Activated T-helper 1 cell treated with anti-CD3 and anti-CD28 coated beads, Interleukin-12 subunit alpha, Interleukin-12 subunit beta, Interleukin-2, Interleukin-4 antibody, amounts not matched to agents 30 ng/mL and 10 ng/mL and 1 ng/mL, durations not matched to agents 14 hours and 24 hours and 36 hours (primary cell): Measurements from ENCODE around the gene NPTN. TPM values are rescaled to one million over a fixed set of nuclear protein-coding genes. Genes with fewer than 3 reads are reported as not detected.

Source experiments
- DNase-seq: peaks from one replicate; pipeline ENCODE4 v3.0.0; 2021; ENCODE audit warnings: low spot score
- H3K27ac Mint-ChIP-seq: one replicate; pipeline ENCODE4 v1.8.0; 2021; ENCODE audit warnings: mild to moderate bottlenecking, mixed read lengths
- H3K27me3 Mint-ChIP-seq: one replicate; pipeline ENCODE4 v1.8.0; 2022; ENCODE audit warnings: mild to moderate bottlenecking, moderate library complexity, mixed read lengths; ENCODE audit not compliant: insufficient read depth
- H3K36me3 Mint-ChIP-seq: one replicate; pipeline ENCODE4 v1.8.0; 2021; ENCODE audit warnings: low read depth, mixed read lengths
- H3K4me1 Mint-ChIP-seq: one replicate; pipeline ENCODE4 v1.8.0; 2021; ENCODE audit warnings: low read depth, mixed read lengths
- H3K4me3 Mint-ChIP-seq: one replicate; pipeline ENCODE4 v1.8.0; 2021; ENCODE audit warnings: mild to moderate bottlenecking, moderate library complexity, mixed read lengths
- H3K9me3 Mint-ChIP-seq: one replicate; pipeline ENCODE4 v1.8.0; 2021; ENCODE audit warnings: mixed read lengths
- intact Hi-C: fragments of 100-400 bp; cut with micrococcal nuclease; formaldehyde crosslinking; loops from one replicate; pipeline ENCODE4 v1.15.1; 2024
- total RNA-seq: library from RNA; stranded (reverse); gene quantifications from 2 replicates; pipeline ENCODE4 v1.2.3, GENCODE V29; 2022

NPTN gene
- total RNA-seq, 1 donor from 2014 or later = 91.2 TPM

DNA sequence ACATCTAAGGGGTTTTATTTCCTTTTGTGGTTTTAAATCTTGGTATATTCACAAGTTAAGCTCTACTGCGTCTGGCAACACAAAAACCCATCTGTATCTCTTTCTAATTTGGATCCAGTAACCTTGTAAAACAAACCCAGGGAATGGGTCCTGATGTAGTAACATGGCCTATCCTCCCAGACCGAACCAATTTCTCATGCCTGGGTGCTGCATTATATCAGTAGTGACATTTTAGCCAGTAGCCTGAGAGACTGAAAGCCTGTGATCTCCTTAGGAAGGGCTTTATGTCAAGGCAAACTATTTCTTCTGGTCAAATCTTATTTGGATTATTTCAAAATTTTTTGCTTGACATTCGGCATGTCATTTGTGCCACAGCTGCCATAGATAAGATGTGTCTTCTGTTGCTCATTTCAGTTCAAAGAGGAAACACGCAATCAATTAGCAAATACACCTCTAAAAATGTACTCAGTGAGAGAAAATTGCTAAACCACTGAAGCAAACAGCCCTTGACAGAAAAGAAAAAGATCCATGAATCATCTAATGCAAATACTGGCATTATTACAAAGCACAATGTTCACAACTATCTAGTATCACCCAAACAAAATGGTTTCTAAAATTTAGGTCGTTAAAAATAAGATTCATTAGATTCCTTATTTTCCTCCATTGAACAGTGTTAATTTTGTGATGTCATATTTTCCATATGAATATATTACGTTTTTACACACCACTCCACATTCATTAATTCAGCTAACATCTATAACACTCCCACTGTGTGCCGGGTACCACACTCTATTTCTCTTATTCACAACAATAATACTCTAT is 4.0 kb downstream of the NPTN start:
- no peak for DNase-seq
- peaks cover 50% of the 10 kb centered on the region for H3K4me1 Mint-ChIP-seq
- intact Hi-C loops = no loop called here
- H3K9me3 Mint-ChIP-seq = no peaks in the 10 kb centered on the region
- H3K27ac Mint-ChIP-seq = no peak overlapping the region
- H3K4me3 Mint-ChIP-seq = no peak overlapping the region
- no peaks in the 10 kb centered on the region for H3K27me3 Mint-ChIP-seq
- peaks cover 4% of the 10 kb centered on the region for H3K36me3 Mint-ChIP-seq

- no peak for DNase-seq
- peaks cover 4% of the 10 kb centered on the region for H3K36me3 Mint-ChIP-seq
- H3K4me3 Mint-ChIP-seq = no peak overlapping the region
- no peaks in the 10 kb centered on the region for H3K9me3 Mint-ChIP-seq
- intact Hi-C loops = no loop called here
- H3K27ac Mint-ChIP-seq = no peak overlapping the region
- no peaks in the 10 kb centered on the region for H3K27me3 Mint-ChIP-seq
- H3K4me1 Mint-ChIP-seq = peaks cover 42% of the 10 kb centered on the region
Observed at GRCh38 chr15:73628102-73628501, 5.1 kb downstream of the NPTN start.

GRCh38 chr15:73626072-73626471 is 7.1 kb downstream of the NPTN start:
- Mint-ChIP-seq H3K4me1 (peaks cover 39% of the 10 kb centered on the region), H3K27ac (no peak overlapping the region), H3K9me3 (no peaks in the 10 kb centered on the region), H3K4me3 (no peak overlapping the region), H3K36me3 (peaks cover 4% of the 10 kb centered on the region), H3K27me3 (no peaks in the 10 kb centered on the region)
- no peak for DNase-seq
- intact Hi-C loops = no loop called here

DNA sequence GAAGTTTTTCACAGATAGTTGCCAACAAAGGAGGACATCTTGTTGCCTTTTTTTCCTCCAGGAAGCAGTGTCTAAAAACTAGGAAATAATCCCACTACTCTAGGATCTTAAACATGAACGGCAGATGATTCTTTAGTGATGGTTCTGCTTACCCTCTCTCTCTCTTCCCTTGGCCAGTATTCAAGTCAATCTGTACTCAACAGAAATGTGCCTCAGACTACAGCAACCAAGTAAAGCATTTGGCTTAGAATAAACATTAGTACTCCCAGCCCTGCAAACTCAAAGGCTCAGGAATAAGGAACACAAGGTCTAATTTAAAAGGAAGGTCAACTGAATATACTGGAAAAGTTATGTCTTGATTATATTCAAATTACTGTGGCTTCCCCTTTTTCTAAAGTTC is 8.7 kb downstream of the NPTN start:
- Mint-ChIP-seq H3K36me3 (peaks cover 4% of the 10 kb centered on the region), H3K27me3 (no peaks in the 10 kb centered on the region), H3K4me1 (peaks cover 35% of the 10 kb centered on the region), H3K4me3 (no peak overlapping the region), H3K27ac (no peak overlapping the region), H3K9me3 (no peaks in the 10 kb centered on the region)
- intact Hi-C loops = no loop called here
- DNase-seq = no peak

DNA sequence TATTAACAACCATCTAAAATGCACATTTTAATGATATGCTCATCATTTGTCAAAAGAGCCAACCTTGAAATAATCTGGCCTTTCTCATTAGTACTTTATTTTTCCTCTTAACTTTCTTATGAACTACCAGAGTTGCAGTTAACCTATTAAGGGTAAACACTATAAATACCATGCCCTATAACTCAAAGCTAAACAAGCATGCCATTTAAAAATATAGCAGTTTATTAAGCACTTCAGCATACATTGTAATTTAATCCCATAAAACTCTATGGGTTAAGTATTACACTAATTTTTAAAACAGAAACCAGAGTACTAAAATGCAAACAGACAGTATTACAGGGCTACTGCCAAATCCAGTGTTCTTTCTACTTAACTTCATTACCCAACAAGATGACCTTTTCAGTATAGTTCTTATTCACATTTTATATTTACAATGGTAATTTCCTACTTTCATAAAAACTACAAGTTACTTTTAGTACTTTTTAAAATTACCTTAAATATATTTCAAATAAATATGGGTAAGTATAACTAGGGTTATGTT is 11.8 kb downstream of the NPTN start:
- no peaks in the 10 kb centered on the region for H3K9me3 Mint-ChIP-seq
- no peaks in the 10 kb centered on the region for H3K27me3 Mint-ChIP-seq
- no peak overlapping the region for H3K27ac Mint-ChIP-seq
- no peak for DNase-seq
- H3K36me3 Mint-ChIP-seq = peaks cover 2% of the 10 kb centered on the region
- no peak overlapping the region for H3K4me3 Mint-ChIP-seq
- intact Hi-C loops = loop anchor here (2.0 kb wide), 1 partner anchor 19 kb away; no protein-coding TSS in a partner anchor
- peaks cover 20% of the 10 kb centered on the region for H3K4me1 Mint-ChIP-seq

DNA sequence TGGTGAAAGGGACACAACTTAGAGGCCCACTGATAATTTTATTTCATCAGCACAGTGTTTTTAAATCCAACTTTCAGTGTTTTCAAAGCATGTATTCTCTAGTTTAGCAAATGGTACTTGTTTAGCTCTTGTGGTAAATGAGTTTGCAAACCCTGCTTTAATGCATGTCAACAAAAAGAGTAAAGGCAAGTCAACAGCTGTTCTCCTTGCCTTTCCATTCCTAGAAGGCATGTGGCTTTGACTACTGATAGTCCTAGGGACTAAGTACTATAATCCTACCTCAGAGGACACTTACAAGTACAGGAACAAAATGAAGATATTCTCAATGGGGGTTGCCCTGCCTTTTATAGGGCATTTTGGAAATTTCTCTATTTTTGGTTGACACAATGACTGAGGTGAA is 13.1 kb downstream of the NPTN start:
- no peak for DNase-seq
- intact Hi-C loops = loop anchor here (2.0 kb wide), 1 partner anchor 17 kb away; no protein-coding TSS in a partner anchor
- Mint-ChIP-seq H3K27ac (no peak overlapping the region), H3K27me3 (no peaks in the 10 kb centered on the region), H3K4me3 (no peak overlapping the region), H3K36me3 (peaks cover 2% of the 10 kb centered on the region), H3K9me3 (no peaks in the 10 kb centered on the region), H3K4me1 (peaks cover 20% of the 10 kb centered on the region)

DNA sequence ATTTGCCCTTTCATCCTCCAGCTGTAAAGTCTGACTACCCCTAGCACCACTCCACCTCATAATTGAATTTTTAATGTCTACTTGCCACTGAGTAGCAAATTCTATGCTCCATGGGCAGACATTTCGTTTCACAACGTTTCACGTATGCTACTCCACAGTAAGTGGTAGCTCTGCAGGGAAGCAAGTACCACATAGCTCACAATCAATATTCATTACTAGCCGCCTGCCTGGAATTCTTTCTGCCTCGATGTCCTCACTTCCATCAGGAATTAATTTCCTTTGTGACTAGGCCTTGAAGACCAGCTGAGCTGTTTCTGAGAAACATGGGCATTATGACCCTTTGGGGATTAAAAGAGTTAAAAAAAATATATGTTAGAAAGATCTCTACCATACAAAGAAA is 15.3 kb downstream of the NPTN start:
- no peak for DNase-seq
- H3K27ac Mint-ChIP-seq = no peak overlapping the region
- H3K27me3 Mint-ChIP-seq = no peaks in the 10 kb centered on the region
- no peak overlapping the region for H3K4me3 Mint-ChIP-seq
- peaks cover 20% of the 10 kb centered on the region for H3K4me1 Mint-ChIP-seq
- H3K9me3 Mint-ChIP-seq = no peaks in the 10 kb centered on the region
- intact Hi-C loops = no loop called here
- no peaks in the 10 kb centered on the region for H3K36me3 Mint-ChIP-seq

GRCh38 chr15:73617301-73617831 is 15.8 kb downstream of the NPTN start:
- H3K4me1 Mint-ChIP-seq = peaks cover 20% of the 10 kb centered on the region

GRCh38 chr15:73608941-73609340 is 24.2 kb downstream of the NPTN start:
- no peaks in the 10 kb centered on the region for H3K9me3 Mint-ChIP-seq

More at GRCh38 chr15:73617301-73617831, 15.8 kb downstream of the NPTN start:
- no peaks in the 10 kb centered on the region for H3K36me3 Mint-ChIP-seq
- DNase-seq = no peak
- no peak overlapping the region for H3K4me3 Mint-ChIP-seq
- H3K27ac Mint-ChIP-seq = no peak overlapping the region
- no peaks in the 10 kb centered on the region for H3K27me3 Mint-ChIP-seq
- intact Hi-C loops = no loop called here
- H3K9me3 Mint-ChIP-seq = no peaks in the 10 kb centered on the region

GRCh38 chr15:73608475-73608874 is 24.7 kb downstream of the NPTN start:
- Mint-ChIP-seq H3K4me1 (peaks cover 37% of the 10 kb centered on the region), H3K36me3 (peaks cover 9% of the 10 kb centered on the region), H3K9me3 (no peaks in the 10 kb centered on the region), H3K4me3 (no peak overlapping the region), H3K27ac (no peak overlapping the region), H3K27me3 (no peaks in the 10 kb centered on the region)
- DNase-seq = no peak
- intact Hi-C loops = no loop called here

More at GRCh38 chr15:73608941-73609340, 24.2 kb downstream of the NPTN start:
- peaks cover 9% of the 10 kb centered on the region for H3K36me3 Mint-ChIP-seq
- H3K4me3 Mint-ChIP-seq = no peak overlapping the region
- no peaks in the 10 kb centered on the region for H3K27me3 Mint-ChIP-seq
- no peak for DNase-seq
- no peak overlapping the region for H3K27ac Mint-ChIP-seq
- intact Hi-C loops = no loop called here
- peaks cover 37% of the 10 kb centered on the region for H3K4me1 Mint-ChIP-seq

- Mint-ChIP-seq H3K4me3 (no peak overlapping the region), H3K4me1 (peaks cover 37% of the 10 kb centered on the region), H3K27ac (no peak overlapping the region), H3K27me3 (no peaks in the 10 kb centered on the region), H3K36me3 (peaks cover 11% of the 10 kb centered on the region), H3K9me3 (no peaks in the 10 kb centered on the region)
- DNase-seq = no peak
- intact Hi-C loops = loop anchor here (1.0 kb wide), 1 partner anchor 24 kb away; no protein-coding TSS in a partner anchor
Observed at GRCh38 chr15:73607843-73608242, 25.3 kb downstream of the NPTN start.

DNA sequence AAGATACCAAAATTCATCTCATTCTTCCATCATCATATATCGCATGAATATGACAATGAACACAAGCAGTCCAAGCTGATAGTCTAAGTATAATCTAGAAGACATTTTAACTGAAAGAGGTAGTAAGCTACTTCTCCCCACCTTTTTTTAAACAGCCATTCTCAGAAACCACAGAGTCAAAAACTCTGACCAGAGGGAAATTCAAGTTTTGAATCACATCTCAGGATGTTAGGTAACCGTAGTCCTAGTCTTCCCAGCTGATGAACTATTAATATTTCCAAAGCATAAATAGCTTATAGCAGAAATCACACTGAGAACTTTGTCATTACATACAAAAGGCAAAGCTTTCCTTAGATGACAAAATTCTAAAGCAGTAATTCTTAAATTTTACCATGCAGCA is 25.8 kb downstream of the NPTN start:
- Mint-ChIP-seq H3K36me3 (peaks cover 11% of the 10 kb centered on the region), H3K4me1 (peaks cover 37% of the 10 kb centered on the region), H3K27me3 (no peaks in the 10 kb centered on the region), H3K27ac (no peak overlapping the region), H3K4me3 (no peak overlapping the region), H3K9me3 (no peaks in the 10 kb centered on the region)
- intact Hi-C loops = loop anchor here (1.0 kb wide), 1 partner anchor 25 kb away; no protein-coding TSS in a partner anchor
- DNase-seq = no peak

DNA sequence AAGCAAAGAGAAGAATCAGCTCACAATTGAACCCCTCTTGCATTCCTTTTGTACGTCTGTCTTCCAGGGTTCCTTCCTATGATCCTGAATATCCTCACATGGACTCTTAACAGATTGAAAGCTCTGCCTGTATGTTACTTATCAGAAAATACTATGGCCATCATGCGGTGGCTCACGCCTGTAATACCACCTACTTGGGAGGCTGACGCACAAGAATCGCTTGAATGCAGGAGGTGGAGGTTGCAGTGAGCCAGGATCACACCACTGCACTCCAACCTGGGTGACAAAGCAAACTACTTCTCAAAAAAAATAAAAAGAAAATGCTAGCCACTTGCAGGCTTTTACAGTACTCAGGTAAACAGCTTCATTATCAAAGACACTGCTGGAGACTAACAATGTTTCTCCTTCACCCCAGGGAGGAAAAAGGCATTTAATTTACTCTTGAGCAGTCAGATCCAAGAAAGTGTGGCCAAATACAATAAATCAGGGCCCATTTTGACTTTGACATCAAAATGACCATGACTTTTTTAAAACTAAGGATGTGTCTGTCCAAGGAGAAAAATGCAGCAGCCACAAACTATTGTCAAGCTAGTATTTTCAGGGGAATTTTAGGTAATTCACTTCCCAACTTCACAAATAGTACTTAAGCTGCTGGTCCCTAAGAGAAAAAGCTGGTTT is 27.3 kb downstream of the NPTN start:
- intact Hi-C loops = no loop called here
- DNase-seq = no peak
- no peaks in the 10 kb centered on the region for H3K9me3 Mint-ChIP-seq
- H3K4me1 Mint-ChIP-seq = peaks cover 37% of the 10 kb centered on the region
- H3K36me3 Mint-ChIP-seq = peaks cover 11% of the 10 kb centered on the region
- no peak overlapping the region for H3K4me3 Mint-ChIP-seq
- H3K27ac Mint-ChIP-seq = no peak overlapping the region
- no peaks in the 10 kb centered on the region for H3K27me3 Mint-ChIP-seq
